ENCODE measurements around the gene STX1B.

GRCh38 chr16:30963925-30964511, 46.4 kb downstream of the STX1B start:
- TF ChIP-seq CTCF (conservative IDR thresholded peaks at IDR 0.05) (no peak), ZFX (IDR thresholded peaks at IDR 0.05) (no peak)

Measured in C4-2B (cell line).